GM19099 (cell line): ENCODE results near the gene ABL1.

Experiments
- POLR2A ChIP-seq: IDR thresholded peaks from 3 replicates; pipeline ENCODE4 v1.6.1; 2011; ENCODE audit warnings: low read depth; ENCODE audit not compliant: insufficient read length; ENCODE audit errors: extremely low read depth

The ABL1 gene

GRCh38 chr9:130921300-130921988 is 86.4 kb downstream of the ABL1 start:
- TF ChIP-seq POLR2A: no peak

DNA sequence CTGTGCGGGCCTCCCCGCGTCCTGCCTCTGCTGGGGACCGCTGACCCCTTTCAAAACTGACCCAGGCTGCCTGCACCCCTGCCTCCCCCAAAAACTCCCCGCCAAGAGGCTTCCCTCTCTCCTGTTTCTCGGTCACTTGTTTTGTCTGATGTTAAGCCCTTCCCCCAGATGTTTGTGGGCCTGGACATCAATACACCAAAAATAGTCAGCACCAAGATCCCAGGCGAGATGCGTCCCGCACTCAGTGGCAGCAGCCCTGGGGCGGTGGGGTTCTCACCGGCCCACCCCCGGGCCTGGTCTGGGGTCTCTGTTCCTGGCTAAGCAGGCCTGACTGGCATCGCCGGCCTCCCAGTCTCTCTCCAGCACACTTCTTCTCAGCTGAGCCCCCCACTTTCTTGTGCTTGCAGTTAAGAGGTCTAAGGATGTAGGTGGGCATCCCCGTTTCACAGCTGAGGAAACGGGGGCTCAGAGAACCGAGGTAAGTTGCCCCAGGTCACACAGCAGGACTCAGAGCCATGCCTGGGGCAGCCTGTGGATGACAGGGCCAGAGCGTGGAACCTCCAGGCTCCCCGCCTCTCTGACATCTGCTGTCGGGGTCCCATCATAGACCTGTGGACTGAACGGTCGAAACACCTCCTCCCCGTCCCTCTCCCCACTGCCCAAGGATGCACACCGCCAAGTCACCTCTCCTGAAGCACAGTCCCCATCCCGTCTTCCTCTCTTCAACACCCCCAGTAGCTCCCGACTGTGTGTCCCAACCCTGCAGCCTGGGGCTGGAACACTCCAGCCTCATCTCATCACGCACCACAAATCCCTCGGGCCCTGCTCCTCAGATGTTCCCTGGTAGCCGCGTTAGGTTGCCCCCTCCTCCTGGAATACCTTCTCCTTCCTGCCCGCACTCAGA is 87.2 kb downstream of the ABL1 start:
- TF ChIP-seq POLR2A: no peak

DNA sequence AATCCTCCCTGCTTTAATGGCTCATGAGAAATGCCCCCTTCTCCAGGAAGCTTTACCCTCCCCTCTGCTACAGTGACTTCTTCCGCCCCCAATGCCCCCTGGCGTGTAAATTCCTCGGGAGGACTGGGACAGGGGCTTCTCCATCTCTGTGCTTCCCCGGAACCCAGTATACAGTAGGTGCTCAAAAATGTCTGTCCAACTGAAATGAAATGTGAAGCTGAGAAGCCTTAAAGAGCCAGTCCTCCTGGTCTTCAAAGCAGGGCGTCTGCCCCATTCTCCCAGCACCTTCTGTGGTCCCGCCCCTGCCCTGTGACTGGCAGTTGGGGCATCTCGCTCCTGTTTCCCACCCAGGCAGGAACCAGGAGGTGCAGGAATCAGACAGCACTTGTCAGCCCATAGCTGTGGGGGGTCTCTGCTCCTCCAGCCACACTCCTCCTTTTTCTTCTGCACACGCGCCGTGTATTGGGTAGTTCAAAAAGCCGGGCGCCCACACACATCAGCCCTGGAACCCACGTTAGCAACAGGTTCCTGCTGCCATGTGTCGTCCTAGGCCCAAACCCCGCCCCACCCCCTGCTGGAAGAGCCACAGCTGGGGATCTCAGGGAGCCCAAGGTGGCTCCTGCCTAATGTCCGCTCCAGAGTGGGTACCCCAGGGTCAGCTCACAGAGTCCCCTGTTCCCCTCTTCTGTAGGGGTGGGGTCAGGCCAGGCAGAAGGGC is 88.0 kb downstream of the ABL1 start:
- TF ChIP-seq POLR2A: no peak

- no peak for TF ChIP-seq POLR2A
Observed at GRCh38 chr9:130923611-130924447, 88.8 kb downstream of the ABL1 start.

- no peak for TF ChIP-seq POLR2A
Observed at GRCh38 chr9:130924448-130924788, 89.4 kb downstream of the ABL1 start.

DNA sequence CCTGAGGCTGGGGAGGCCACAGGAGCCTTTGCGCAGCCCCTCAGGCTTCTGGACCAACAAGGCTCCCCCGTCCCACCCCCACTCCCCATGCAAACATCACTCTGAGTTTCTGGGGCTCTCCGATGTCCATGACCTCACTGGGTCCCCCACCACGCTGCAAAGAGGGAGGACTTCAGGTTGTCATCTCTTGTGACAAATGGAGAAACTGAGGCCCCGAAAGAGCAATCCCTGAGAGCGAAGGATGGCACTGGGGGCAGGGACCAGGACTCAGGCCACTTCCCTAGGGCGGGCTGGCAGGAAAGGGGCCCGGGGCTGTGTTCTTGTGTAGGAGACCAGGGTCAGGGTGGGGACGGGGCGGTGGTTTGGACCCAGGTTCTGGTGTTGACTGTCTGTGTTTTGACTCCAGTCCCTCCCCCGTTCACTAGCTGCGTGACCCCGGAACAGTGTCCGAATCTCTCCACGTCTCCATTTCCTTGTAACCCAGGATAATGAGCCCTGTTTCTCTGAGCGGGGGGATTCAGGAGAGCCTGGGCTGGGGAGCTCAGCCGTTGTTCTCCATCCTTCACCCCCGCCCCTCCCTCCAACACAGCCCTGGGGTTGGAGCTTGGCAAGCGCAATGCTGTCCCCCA is 90.1 kb downstream of the ABL1 start:
- no peak for TF ChIP-seq POLR2A

GRCh38 chr9:130927338-130927737 is 92.3 kb downstream of the ABL1 start:
- no peak for TF ChIP-seq POLR2A

GRCh38 chr9:130927995-130928900 is 93.2 kb downstream of the ABL1 start:
- no peak for TF ChIP-seq POLR2A

GRCh38 chr9:130929571-130930038 is 94.6 kb downstream of the ABL1 start:
- TF ChIP-seq POLR2A: no peak

DNA sequence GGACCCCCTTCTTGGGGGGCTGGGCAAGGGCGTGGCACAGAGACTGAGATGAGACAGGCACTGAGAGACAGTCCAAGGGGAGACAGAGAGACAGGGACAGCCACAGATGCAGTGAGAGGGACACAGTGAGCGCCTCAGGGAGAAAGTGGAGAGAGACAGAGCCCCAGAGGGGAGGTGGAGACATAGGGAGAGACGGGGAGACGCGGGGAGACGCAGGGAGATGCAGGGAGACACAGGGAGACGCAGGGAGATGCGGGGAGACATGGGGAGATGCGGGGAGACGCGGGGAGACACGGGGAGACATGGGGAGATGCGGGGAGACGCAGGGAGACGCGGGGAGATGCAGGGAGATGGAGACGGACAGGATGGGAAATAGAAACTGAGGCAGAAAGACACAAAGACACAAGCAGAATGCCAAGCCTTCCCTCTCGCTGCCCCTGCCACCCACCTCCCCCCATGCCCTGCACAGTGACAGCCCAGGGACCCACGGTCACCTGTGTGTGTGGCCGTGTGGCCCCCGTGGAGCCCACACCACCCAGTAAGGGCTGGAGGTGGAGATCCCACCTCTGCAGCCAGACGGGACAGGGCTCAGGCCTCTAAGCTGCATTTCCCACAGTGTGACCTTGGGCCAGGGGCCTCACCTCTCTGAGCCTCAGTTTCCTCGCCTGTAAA is 95.2 kb downstream of the ABL1 start:
- TF ChIP-seq POLR2A: no peak

GRCh38 chr9:130930804-130931349 is 95.8 kb downstream of the ABL1 start:
- no peak for TF ChIP-seq POLR2A

GRCh38 chr9:130931508-130932254 is 96.6 kb downstream of the ABL1 start:
- no peak for TF ChIP-seq POLR2A
